HL-60/S4 treated with phorbol 12-myristate 13-acetate at 8.2 ng/mL for 4 days and 3 days (cell line): Measurements from ENCODE around the gene CRYBA4.

Experiments used
- in situ Hi-C: fragments of 300-500 bp; cut with MboI; formaldehyde crosslinking; loops from 2 replicates; pipeline ENCODE4 v1.15.0; 2022; ENCODE audit warnings: low sequenced_read_pairs

The CRYBA4 gene

DNA sequence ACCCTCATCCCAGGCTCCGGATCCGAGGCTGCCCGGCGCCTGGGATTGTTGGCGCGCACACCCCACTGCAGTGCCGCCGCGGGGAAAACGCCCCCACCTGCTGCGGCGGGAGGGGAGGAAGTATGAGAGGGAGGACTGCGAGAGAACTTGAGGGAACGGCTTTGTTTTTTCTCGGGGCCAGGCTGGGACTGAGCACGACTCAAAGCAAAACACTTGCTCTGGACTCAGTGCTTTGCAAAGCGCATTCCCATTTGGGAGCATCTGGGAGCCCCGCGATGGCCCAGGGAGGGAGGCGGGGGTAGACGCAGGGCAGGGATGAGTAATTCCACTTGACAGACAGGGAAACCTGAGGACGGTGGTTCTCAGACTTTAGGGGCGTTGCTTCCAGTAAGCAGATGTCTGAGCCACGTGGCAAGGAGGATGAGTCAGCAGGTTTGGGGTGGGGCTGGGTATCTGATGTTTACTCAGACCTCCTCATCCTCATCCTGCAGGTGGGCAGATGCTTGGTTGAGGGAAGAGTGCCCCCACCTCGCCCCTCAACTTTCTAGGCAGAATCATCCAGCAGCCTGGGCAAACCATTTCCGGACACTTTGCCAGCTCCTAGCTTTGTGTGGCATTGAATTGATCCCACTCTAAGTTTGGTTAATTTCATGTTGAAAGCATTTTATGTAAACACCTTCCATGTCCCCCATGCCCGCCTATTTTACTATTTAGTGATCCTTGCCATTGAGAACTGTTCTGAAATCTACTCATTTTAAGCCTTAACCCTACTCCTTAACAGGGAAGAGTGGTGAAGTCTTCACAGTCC lies 37.1 kb downstream of the CRYBA4 start:
- in situ Hi-C loops = no loop called here

DNA sequence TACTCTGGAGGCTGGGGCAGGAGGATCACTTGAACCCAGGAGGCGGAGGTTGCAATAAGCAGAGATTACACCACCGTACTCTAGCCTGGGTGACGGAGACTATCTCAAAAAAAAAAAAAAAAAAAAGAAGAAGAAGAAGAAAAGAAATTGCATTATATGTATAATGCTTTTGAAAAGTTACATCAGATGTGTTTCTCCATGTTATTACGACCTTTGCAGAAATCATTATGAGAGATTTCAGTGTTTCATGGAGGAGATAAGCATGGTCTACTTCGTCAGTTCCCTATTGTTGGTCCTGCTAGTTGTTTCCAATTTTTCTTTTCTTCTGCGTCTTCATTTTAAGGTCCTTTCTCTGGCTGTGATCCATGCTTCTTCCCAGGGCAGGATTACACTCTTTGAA lies 38.6 kb downstream of the CRYBA4 start:
- in situ Hi-C loops = no loop called here

DNA sequence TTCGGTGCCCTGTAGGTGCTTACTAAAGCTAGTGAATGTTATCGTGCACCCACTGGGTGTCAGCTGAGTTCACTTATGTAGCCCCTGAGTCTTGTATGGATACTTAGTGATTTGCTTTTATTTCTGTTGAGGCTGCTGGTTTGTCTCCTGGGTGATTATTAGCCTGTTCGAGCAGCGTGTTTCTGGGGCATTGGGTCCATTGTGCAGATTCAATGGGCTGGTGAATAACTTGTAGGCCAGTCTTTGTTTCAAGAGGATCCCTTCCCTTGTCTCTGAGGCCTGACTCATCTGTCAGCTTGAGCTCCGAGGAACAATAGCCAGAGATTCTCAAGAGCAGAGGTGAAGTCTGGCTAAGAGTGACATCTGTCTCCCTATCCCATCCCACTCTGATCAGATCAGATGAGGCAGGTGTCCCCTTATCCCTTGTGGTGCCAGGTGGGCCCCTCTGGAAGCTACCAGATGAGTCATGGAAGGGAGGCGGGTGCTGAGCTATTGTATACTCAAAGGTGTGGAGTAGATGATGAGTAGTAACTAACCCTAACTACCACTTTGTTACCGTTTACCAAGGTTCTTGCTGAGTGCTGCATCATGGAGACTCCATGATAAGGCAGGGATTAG lies 39.3 kb downstream of the CRYBA4 start:
- in situ Hi-C loops = no loop called here

DNA sequence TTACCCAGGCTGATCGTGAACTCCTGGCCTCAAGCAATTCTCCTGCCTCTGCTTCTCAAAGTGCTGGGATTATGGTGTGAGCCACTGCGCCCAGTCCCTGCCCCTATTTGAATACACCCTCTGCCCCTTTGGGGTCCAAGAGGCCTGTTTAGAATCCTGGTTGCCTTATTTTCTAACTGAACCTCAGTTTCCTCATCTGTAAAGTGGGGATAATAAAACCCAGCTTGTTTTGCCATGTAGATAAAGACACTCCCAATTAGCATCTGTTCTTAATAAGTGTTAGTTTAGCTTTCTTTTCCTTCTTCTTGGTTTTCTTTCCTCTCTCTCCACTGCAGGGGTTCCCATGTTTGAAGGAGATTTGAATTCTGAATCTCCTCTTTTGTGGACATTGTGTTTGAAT lies 40.4 kb downstream of the CRYBA4 start:
- in situ Hi-C loops = no loop called here

DNA sequence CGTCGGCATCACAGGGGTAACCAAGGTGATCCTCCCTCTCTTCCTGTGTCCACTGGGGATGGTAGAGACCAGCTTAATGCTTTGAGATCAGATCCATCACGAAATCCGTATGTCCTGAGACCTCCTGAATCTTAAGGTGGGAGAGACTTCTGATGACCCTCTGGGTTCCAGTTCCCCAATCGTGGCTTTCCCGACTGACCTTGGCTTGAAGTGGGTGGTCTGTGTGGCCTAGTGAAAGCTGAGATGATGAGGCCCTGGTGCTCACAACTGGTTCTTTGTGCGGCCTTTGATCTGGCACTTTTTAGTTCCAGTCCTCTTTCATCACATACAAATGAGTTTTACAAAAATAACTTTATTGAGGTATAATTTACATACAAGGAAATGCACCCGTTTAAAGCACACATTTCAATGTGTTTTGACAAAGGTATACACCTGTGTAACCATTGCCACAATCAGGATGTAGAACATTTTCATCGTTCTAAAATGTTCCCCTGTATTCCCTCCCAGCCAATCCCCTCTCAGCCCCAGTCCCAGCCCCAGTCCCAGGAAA lies 41.7 kb downstream of the CRYBA4 start:
- in situ Hi-C loops = no loop called here

DNA sequence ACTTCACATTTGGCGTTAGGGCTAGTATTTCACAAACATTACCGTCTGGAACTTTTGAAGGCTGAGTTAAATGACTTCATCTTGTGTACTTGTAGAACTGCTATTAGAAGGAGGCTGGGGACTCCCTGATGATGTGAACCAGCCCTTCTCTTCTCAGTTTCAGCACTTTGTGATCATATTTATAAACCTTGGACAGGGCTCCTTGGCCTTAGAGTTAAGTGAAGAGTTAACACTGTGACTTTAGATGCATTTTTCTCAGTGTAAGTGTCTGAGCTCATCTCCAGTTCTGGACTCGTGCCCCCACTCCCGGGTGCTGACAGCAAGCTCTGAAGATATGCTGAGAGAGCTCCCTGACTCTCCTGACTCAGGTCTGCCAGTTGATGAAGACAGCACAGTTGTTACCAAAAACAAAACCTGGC lies 44.1 kb downstream of the CRYBA4 start:
- in situ Hi-C loops = no loop called here

DNA sequence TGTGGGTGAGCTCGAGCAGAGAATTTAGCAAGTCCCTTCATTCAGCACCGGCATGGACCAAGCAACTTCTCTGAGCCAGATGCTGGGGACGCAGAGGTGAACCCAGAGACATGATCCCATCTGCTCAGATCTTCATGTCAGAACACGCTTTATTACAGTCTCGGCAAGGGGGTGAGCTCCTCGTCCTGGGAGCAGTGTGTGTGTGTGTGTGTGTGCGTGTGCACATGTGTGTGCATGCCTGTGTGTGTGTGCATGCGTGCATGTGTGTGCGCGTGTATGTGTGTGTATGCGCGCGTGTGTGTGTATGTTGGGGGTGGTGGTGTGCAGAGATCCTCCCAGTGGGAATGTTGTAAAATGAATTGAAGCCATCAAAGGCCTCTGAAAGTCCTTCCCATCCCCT lies 45.4 kb downstream of the CRYBA4 start:
- in situ Hi-C loops = no loop called here

DNA sequence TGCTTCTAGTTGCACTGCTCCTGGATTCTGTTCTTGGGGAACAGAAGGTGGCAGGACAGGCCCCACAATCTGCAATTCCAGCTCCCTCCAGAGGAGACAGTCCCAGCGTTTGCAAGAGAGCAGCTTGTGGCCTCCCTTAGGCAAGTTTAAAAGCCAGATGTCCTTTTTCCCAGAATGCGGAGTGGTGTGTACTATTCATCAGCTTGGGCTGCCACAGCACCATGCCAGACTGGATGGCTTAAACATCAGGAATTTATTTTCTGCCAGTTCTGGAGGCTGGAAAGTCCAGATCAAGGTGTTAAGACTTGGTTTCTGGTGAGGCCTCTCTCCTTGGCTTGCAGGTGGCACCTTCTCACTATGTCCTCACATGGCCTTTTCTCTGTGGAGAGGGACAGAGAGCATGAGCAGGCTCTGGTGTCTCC lies 47.3 kb downstream of the CRYBA4 start:
- in situ Hi-C loops = no loop called here

DNA sequence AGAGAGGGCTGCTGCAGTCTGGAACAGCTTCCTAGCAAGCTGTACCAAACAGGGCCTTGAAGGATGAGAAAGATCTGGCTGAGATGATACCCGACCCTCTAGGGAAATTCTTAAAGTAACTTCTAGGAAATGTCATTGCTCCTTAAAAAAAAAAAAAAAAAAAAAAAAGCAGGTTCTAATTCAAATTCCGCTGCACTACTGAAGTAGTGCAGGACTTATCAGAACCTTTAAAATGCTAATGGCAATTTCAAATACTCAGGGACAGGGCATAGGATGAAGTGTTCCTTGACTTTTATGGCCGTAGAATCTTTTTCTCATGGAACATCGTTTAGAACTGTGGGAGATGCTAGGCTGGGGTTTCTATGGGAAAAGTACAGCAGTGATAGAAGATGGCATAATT lies 48.7 kb downstream of the CRYBA4 start:
- in situ Hi-C loops = no loop called here

DNA sequence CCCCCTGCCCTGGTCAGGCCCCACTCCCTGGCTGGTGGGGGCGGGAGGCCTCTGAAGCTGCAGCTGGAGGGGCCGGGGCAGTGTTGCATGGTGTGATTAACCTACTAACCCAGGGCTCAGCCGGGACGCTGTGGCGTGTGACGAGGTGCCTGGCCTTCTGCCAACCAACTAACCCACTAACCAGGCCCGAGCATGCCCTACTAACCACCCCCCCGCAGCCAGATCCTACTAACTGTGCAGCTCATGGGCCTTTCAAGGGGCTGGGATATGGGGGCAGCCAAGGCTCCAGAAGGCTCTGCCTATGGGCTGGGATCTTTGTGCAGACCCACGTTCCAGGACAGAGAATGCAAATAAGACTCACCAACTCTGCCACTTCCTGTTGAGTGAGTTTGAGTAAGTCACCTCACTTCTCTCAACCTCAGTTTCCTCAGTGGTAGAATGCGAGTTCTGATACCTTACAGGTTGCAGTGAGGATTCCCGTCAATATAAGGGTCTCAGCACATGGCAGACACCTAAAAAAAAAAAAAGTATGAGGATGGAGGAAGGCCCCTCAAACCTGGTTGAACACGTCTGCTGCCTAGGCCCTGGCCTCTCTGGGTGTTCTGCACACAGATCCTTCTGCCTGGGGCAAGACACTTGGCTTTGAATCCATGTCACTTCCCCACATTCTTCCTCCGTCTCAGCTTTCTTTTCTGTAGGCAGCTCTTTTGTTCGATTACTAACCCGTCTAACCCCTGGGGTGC lies 49.7 kb downstream of the CRYBA4 start:
- in situ Hi-C loops = no loop called here

DNA sequence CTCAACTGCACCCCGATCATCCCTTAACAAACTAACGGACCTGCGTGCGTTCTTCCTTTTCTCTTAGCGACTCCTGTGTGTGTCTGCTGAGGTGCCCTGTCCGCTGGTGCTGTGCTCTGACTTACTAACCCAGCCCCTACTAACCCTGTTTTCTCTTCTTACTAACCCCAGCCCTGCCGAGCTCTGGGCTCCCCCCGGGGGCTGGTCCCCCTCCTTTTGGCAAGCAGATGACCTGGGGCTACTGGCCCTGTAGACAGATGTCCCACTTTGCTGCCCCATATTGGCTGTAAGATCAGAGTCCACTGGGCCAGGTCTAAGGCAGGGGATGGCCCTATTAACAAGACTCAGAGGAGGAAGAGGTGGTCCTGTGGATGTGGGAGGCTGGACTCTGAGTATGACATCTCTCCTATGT lies 50.3 kb downstream of the CRYBA4 start:
- in situ Hi-C loops = no loop called here

DNA sequence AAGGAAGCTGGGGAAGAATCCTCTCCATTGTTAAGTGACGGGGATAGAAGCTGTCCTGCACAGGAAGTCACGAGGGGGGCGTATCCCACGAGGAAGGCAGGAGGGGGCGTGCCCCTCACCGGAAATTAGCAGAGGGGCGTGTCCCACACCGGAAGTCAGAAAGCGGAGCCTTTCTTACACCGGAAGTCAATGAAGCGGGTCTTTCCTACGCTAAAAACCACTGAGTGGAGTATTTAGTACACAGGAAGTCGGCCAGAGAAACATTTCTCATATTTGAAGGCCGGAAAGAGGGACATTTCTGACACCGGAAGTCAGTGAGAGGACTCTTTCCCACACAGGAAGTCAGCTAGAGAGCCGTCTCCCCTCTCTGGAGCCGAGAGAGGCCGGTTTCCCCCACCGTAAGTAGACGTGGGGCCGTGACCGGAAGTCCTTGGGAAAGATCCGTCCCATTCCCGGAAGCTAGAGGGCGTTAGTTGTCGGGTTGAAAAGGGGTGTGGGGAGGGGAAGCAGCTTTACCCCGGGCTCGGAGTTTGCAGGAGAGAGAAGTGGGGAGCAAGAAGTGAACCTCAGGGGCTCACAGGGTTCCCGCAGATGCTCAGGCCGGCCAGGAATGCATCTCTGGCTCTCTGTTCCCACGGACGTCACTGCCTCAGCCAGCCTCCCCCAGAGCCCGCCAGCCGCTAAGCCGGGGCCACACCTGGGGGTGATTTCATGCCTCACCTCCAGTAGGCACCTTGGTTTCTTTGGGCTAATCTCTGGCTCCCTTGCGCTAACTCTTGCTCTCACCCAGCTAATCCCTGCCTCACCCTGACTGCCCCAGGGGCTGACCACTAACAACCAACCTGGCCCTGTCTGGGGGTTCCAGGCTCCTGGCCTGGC lies 51.1 kb downstream of the CRYBA4 start:
- in situ Hi-C loops = no loop called here

DNA sequence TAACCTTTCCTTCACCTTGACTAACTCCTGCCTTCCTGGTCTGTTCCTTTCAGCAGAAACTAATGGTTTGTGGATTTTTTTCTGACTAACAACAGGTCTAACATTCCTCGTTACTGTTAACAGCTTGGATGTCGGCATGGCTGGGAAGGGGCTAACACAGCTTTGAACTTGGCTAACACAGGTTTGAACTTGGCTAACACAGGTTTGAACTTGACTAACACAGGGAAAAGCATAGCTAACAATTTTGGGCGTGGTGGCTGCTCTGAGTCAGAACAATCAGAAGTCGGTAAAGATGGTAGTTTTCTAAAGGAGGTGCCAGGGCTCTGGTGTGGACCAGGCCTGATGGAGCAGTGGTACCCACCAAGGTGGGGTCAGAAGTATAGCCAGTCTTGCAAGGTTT lies 51.7 kb downstream of the CRYBA4 start:
- in situ Hi-C loops = no loop called here

DNA sequence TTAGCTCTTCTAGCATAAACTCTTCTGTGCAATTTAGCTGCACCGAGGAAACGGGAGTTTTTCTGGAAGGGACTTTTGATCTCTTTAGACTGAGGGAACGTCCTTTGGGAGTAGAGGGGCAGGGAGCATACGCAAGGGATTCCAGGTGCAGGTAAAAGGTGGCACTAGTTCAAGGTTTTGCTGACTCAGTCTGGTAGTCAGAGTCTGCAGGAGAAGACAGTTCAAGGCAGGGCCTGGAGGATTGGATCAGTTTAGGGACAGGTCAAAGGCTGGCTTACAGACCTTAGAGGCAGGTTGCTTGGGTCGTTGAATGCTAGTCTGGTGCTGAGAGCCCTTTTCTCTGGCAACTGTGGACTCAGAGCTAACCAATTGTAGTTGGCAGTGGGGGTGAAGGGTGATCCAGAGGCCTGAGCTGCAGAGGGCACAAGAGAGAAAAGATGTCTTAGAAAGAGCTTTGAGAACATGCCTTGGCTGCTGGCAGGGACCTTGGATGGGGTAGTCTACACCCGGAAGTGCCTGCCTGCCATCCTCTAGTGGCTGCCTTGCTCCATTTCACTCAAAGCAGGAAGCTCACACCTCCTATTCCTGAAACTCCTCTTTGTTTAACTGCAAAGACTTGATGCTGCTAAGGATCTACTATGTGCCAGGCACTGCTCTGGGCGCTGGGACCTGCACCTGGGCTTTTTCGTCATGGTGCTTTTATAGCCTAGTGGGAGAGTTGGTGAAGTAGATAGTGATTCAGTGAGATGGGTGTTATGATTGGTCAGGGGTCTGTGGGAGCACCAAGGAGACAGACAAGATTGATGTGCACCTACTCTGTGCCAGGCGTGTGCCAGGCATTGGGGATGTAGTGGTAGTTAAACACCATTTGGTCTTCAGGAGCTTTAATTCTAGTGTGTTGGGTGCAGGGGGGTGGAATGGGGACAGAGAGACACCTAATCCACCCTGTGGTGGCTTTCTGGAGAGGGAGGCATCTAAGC lies 52.7 kb downstream of the CRYBA4 start:
- in situ Hi-C loops = no loop called here

DNA sequence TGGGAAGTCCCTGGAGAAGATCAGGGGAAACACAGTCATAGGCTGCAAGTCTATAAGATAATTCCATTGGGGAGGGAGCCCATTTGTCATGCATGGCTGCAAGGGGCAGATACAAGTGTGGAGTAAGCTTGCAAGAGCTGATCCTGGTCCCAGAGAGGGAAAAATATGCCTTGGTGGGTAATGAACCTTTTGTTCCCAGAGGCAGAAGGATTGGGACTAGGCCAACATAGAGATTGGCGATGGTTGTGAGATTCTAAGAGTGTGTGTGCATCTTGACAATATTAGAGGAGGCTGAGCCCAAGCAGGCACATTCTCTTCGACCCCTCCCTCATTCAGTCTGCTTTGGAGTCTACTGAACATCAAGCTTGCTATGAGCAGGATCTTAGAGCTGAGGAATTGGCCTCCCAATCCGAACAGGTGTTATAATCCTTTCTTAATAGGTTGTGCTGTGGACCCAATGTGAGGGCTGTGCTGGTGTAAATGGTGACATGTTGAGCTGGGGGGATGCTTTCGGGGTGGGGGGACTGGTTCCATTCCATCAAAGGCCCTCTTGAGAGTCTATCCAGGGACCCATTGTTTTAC lies 54.0 kb downstream of the CRYBA4 start:
- in situ Hi-C loops = no loop called here

DNA sequence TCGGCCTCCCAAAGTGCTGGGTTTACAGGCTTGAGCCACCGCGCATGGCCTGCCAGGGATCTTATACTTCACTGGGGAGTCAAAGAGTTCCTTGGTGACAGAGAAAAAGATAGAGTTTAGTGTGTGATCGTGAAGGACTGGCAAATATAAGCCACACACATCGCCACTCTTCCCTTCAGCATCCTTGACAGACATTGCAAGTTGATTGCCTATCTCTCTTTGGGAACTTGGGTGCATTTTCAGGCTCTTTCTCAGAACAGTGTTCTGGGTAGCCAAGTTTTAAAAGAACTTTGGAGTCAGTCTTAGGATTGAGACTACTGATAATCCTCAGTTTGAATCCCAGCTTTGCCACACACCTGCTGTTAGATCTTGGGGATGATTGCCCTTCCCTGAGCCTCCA lies 55.5 kb downstream of the CRYBA4 start:
- in situ Hi-C loops = no loop called here

DNA sequence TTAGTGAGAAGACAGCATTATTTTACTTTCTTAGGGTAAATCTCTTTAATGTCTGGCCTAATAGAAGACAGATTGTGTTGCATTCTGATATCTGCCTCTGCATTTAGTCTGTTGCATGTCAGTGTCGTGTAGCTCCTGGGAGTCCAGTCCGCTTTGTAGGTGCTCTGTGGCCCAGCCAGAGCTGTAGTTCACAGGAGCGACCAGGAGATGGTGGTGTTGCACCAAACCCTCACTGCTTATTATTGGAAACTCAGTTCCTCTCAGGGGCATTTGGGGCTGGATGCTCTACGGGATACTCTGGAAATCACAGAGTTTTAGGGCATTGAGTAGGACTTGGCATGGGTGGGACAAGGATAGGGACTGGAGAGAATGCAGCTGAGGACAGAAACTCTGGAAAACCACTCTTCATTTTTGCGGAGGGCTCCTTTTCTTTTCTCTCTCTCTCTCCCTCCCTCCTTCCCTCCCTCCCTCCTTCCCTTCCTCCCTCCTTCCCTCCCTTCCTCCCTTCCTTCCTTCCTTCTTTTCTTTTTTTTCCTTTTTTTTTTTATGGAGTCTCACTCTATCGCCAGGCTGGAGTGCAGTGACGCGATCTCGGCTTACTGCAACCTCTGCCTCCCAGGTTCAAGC lies 57.4 kb downstream of the CRYBA4 start:
- in situ Hi-C loops = no loop called here
